CD4-positive, alpha-beta memory T cell (primary cell): ENCODE measurements around the gene SDCCAG8. TPM values are rescaled to one million over a fixed set of nuclear protein-coding genes. Genes with fewer than 3 reads are reported as not detected.

Experiments
- CTCF ChIA-PET: fragments of 350-600 bp; sonication (Branson Sonifier 250); formaldehyde crosslinking; loops from one replicate; lab custom pipeline; 2021; ENCODE audit warnings: inconsistent platforms; ENCODE audit not compliant: partially characterized antibody; lab: Charles Lee
- POLR2A ChIA-PET: fragments of 350-600 bp; sonication (Branson Sonifier 250); formaldehyde crosslinking; loops from one replicate; lab custom pipeline; 2021; ENCODE audit not compliant: partially characterized antibody; lab: Charles Lee
- DNase-seq, 5 donors: peaks; one replicate each; pipeline versions ENCODE4 v3.0.0 to v3.0.0-alpha.2; 2020 to 2022; ENCODE audit warnings: mixed read lengths in 1 of 5
- H3K27ac ChIP-seq: one replicate; pipeline ENCODE4 v1.7.0; 2013; ENCODE audit warnings: low read depth, low read length
- H3K27me3 ChIP-seq: 2 replicates; pipeline ENCODE4 v1.7.0; 2013; ENCODE audit warnings: mild to moderate bottlenecking, low read length, moderate library complexity; ENCODE audit not compliant: insufficient read depth
- H3K36me3 ChIP-seq: 2 replicates; pipeline ENCODE4 v1.7.0; 2013; ENCODE audit warnings: mild to moderate bottlenecking, low read length, moderate library complexity; ENCODE audit not compliant: insufficient read depth
- H3K4me1 ChIP-seq: 2 replicates; pipeline ENCODE4 v1.7.0; 2013; ENCODE audit warnings: mild to moderate bottlenecking, low read length, moderate library complexity; ENCODE audit not compliant: insufficient read depth
- H3K4me3 ChIP-seq, 2 donors: one replicate each; pipeline ENCODE4 v1.7.0; 2013; ENCODE audit warnings: low read length in 2 of 2, mild to moderate bottlenecking in 1 of 2
- H3K9me3 ChIP-seq, 2 donors: one replicate each; pipeline ENCODE4 v1.7.0; 2013; ENCODE audit warnings: low read length in 2 of 2, control low read depth in 1 of 2; ENCODE audit not compliant: control insufficient read depth in 1 of 2
- H3K27ac Mint-ChIP-seq, 7 donors: one replicate each; pipeline ENCODE4 v1.8.0; 2020 to 2021; ENCODE audit warnings: mixed read lengths in 7 of 7, mild to moderate bottlenecking in 6 of 7, inconsistent platforms in 3 of 7, moderate library complexity in 3 of 7
- H3K27me3 Mint-ChIP-seq, 2 donors: one replicate each; pipeline ENCODE4 v1.8.0; 2020 to 2021; ENCODE audit warnings: mixed read lengths in 2 of 2
- H3K36me3 Mint-ChIP-seq, 2 donors: one replicate each; pipeline ENCODE4 v1.8.0; 2020 to 2021; ENCODE audit warnings: mixed read lengths in 2 of 2, inconsistent platforms in 1 of 2, mild to moderate bottlenecking in 1 of 2
- H3K4me1 Mint-ChIP-seq, 4 donors: one replicate each; pipeline ENCODE4 v1.8.0; 2020 to 2021; ENCODE audit warnings: mixed read lengths in 4 of 4, mild to moderate bottlenecking in 1 of 4
- H3K4me3 Mint-ChIP-seq, 8 donors: one replicate each; pipeline ENCODE4 v1.8.0; 2020 to 2021; ENCODE audit warnings: mixed read lengths in 8 of 8, mild to moderate bottlenecking in 7 of 8, moderate library complexity in 6 of 8, inconsistent platforms in 3 of 8
- H3K9me3 Mint-ChIP-seq, 8 donors: one replicate each; pipeline ENCODE4 v1.8.0; 2020 to 2021; ENCODE audit warnings: mixed read lengths in 8 of 8, mild to moderate bottlenecking in 5 of 8, inconsistent platforms in 3 of 8, moderate library complexity in 1 of 8
- intact Hi-C: fragments of 100-400 bp; cut with micrococcal nuclease; formaldehyde crosslinking; loops from one replicate; pipeline ENCODE4 v1.15.1; 2023
- polyA plus RNA-seq, 2 donors: library from polyadenylated mRNA; unstranded; fragments of 300-500 nt; fragmentation: Illumina TruSeq; gene quantifications; one replicate each; pipeline ENCODE4 v1.2.3, GENCODE V29; 2021
- total RNA-seq, 2 experiments: library from RNA; stranded (reverse); gene quantifications; one replicate each; pipeline ENCODE4 v1.2.3, GENCODE V29; 2021

Gene SDCCAG8
- total and polyA plus RNA-seq, 4 experiments from 2014 or later = 19.0 to 35.7 (median 27.7) TPM

DNA sequence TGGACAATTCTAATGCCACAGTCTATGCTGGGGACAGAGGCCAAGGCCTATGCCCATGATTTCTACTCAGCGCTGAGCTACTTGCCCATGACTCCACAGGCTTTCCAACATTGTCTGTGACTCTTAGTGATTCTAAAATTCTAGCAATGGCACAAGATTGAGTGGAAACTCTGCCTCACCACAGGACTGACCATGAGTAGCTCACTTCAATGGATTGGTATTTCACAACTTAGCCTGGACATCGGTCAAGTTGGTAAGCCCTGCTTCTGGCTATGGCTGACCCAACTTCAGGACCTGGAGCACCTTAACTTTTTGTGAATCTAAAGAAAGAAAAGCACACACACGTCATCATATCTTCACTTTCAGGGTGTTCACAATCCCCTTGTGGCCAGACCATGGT is 255.1 kb downstream of the SDCCAG8 start:
- Mint-ChIP-seq H3K36me3 (peaks cover 35 to 51% of the 10 kb centered on the region in 2 donors), H3K27me3 (no peaks in the 10 kb centered on the region), H3K4me1 (peaks cover 5 to 24% (median 15%) of the 10 kb centered on the region in 4 donors), H3K27ac (peak overlapping the region in 3 of 7 donors; percentile 4 to 80 (median 32)), H3K9me3 (no peaks in the 10 kb centered on the region), H3K4me3 (no peak overlapping the region)
- H3K27ac ChIP-seq = no peak overlapping the region
- CTCF ChIA-PET = no interaction called here
- no peak overlapping the region for H3K4me3 ChIP-seq
- H3K4me1 ChIP-seq = no peaks in the 10 kb centered on the region
- DNase-seq = no peak
- POLR2A ChIA-PET = no interaction called here
- intact Hi-C loops = no loop called here
- no peaks in the 10 kb centered on the region for H3K9me3 ChIP-seq
- H3K27me3 ChIP-seq = no peaks in the 10 kb centered on the region
- peaks cover 11% of the 10 kb centered on the region for H3K36me3 ChIP-seq

DNA sequence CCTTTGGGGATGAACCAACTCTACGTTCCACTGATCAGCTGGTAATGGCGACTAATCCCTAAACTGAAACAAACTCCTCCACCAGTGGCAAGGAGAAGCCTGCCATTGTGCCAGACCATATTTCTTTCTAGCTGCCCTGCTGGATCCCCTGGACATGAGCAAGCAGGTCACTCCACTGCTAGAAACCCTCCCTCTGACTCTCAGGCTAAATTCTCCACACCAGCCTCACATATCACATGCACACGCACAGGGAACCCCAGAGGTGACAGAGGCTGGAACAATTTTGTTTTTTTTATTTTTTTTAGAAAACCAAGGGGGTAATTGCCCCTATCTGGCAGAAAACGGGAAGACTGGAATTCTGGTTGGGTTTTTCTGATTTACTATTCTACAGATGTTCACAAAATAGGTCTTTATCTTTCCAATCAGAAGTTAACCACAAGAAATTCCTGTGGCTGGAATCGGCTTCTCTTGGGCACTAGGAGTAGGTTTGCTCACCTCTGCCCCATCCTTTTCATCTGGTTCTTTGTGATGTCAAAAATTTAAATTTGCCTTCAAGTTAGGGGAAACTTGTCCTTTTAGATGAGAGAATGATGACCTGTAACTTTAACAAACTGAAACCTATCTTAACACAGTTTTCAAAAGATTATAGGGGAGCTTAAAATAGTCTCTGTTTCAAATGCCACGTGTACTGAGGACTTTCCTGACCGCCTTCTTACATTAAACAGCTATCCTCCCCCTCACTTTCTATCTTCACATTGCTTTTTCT is 258.1 kb downstream of the SDCCAG8 start:
- H3K27ac ChIP-seq = no peak overlapping the region
- intact Hi-C loops = no loop called here
- H3K36me3 ChIP-seq = peaks cover 7% of the 10 kb centered on the region
- Mint-ChIP-seq H3K27me3 (no peaks in the 10 kb centered on the region), H3K4me3 (no peak overlapping the region), H3K9me3 (no peaks in the 10 kb centered on the region), H3K4me1 (peaks cover 0 to 27% (median 12%) of the 10 kb centered on the region in 4 donors), H3K36me3 (peaks cover 44 to 50% of the 10 kb centered on the region in 2 donors), H3K27ac (peak overlapping the region in 5 of 7 donors; percentile 27 to 65 (median 30))
- no peaks in the 10 kb centered on the region for H3K4me1 ChIP-seq
- H3K4me3 ChIP-seq = no peak overlapping the region
- no peaks in the 10 kb centered on the region for H3K9me3 ChIP-seq
- DNase-seq = no peak
- no peaks in the 10 kb centered on the region for H3K27me3 ChIP-seq
- ChIA-PET POLR2A (no interaction called here), CTCF (no interaction called here)

DNA sequence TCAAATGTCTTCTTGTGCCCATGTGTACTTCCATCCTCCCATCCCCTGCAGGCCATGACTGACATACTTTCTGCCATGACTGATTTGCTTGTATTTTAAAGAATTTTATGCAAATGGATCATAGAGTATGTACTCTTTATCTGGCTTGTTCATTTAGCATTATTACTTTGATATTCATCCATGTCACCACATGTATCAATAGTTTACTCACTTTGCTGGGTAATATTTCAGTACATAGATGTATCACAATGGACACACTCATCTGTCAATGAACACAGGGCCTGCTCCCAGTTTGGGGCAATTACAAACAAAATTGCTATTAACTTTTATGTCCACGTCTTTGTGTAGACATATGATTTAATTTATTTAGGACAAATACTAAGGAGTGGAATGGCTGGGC is 259.1 kb downstream of the SDCCAG8 start:
- Mint-ChIP-seq H3K9me3 (no peaks in the 10 kb centered on the region), H3K4me1 (peaks cover 0 to 24% (median 12%) of the 10 kb centered on the region in 4 donors), H3K4me3 (no peak overlapping the region), H3K36me3 (peaks cover 37 to 57% of the 10 kb centered on the region in 2 donors), H3K27me3 (no peaks in the 10 kb centered on the region), H3K27ac (peak overlapping the region in 2 of 7 donors; percentile 1 to 5)
- no peak for DNase-seq
- Histone ChIP-seq H3K27ac (no peak overlapping the region), H3K36me3 (peaks cover 7% of the 10 kb centered on the region), H3K9me3 (no peaks in the 10 kb centered on the region), H3K27me3 (no peaks in the 10 kb centered on the region), H3K4me3 (no peak overlapping the region), H3K4me1 (no peaks in the 10 kb centered on the region)
- ChIA-PET POLR2A (no interaction called here), CTCF (no interaction called here)
- intact Hi-C loops = no loop called here

DNA sequence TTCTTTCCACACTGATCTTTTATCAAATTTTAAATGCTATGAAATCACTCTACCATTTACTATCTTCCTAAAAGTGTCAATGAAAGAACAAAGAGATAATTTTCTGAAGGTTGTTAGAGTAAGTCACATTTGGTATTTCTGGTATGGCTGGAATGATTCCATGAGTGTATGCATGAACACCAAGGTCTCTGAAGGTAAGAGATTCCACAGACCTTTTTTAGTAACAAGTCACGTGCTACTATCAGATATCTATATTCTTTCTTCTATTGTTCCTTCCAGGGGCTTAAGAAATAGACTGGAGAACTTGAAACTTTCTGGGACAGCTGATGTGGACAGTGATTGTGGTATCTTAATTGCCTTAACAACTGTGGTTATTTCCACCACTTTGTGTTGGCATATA is 265.0 kb downstream of the SDCCAG8 start:
- Mint-ChIP-seq H3K4me1 (peaks cover 0 to 16% (median 13%) of the 10 kb centered on the region in 4 donors), H3K27ac (no peak overlapping the region), H3K4me3 (no peak overlapping the region), H3K36me3 (peaks cover 26 to 67% of the 10 kb centered on the region in 2 donors), H3K9me3 (peaks cover 0 to 5% (median 0%) of the 10 kb centered on the region in 8 donors), H3K27me3 (no peaks in the 10 kb centered on the region)
- H3K4me3 ChIP-seq = no peak overlapping the region
- ChIA-PET POLR2A (no interaction called here), CTCF (no interaction called here)
- no peaks in the 10 kb centered on the region for H3K9me3 ChIP-seq
- DNase-seq = no peak
- intact Hi-C loops = no loop called here
- no peak overlapping the region for H3K27ac ChIP-seq
- no peaks in the 10 kb centered on the region for H3K27me3 ChIP-seq
- no peaks in the 10 kb centered on the region for H3K36me3 ChIP-seq
- no peaks in the 10 kb centered on the region for H3K4me1 ChIP-seq

DNA sequence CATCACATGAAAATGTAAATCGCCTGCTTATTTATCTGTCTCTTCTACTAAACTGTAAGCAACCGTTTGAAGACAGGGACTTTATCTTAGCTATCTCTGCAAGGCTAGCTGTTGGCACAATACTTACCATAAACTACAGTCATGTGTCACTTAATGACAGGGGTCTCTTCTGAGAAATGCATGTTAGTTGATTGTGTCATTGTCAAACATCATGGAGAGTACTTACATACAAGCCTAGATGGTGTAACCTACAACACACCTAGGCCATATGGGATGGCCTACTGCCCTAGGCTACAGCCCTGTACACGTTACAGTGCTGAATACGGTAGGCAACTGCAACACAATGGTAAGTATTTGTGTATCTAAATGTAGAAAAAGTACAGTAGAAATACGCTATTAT is 267.9 kb downstream of the SDCCAG8 start:
- CTCF ChIA-PET = no interaction called here
- no peak overlapping the region for H3K4me3 Mint-ChIP-seq
- peaks cover 26 to 57% of the 10 kb centered on the region in 2 donors for H3K36me3 Mint-ChIP-seq

DNA sequence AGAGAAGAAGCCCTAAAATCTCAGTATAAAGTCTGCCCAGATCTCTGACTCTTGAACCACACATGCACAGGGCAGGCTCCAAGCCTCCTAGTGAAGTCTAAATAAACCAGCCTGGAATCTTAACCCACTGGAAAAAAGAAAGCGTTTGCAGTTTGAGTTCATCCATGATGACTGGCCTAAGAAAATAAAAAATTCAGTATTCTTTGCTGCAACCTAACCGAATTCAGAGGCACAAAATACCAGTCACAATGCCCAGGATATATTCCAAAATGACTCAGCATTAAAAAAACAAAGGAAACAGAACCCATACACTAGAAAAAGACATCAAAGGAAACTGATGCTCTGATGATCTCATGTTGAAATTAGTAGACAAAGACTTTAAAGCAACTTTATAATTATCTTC is 269.2 kb downstream of the SDCCAG8 start:
- peaks cover 32 to 60% of the 10 kb centered on the region in 2 donors for H3K36me3 Mint-ChIP-seq
- H3K27me3 Mint-ChIP-seq = no peaks in the 10 kb centered on the region
- peaks cover 0 to 5% (median 0%) of the 10 kb centered on the region in 8 donors for H3K9me3 Mint-ChIP-seq
- H3K27ac ChIP-seq = no peak overlapping the region
- ChIA-PET POLR2A (no interaction called here), CTCF (no interaction called here)
- no peaks in the 10 kb centered on the region for H3K27me3 ChIP-seq
- no peak overlapping the region for H3K4me3 ChIP-seq
- no peaks in the 10 kb centered on the region for H3K4me1 ChIP-seq
- peak overlapping the region in 2 of 7 donors; percentile 14 for H3K27ac Mint-ChIP-seq
- DNase-seq = no peak
- intact Hi-C loops = no loop called here
- H3K9me3 ChIP-seq = no peaks in the 10 kb centered on the region
- no peak overlapping the region for H3K4me3 Mint-ChIP-seq
- H3K4me1 Mint-ChIP-seq = peaks cover 0 to 22% (median 6%) of the 10 kb centered on the region in 4 donors
- H3K36me3 ChIP-seq = no peaks in the 10 kb centered on the region

More for the DNA sequence above, 267.9 kb downstream of the SDCCAG8 start:
- Histone ChIP-seq H3K27me3 (no peaks in the 10 kb centered on the region), H3K4me1 (no peaks in the 10 kb centered on the region), H3K36me3 (no peaks in the 10 kb centered on the region), H3K9me3 (no peaks in the 10 kb centered on the region), H3K4me3 (no peak overlapping the region), H3K27ac (no peak overlapping the region)
- Mint-ChIP-seq H3K4me1 (peaks cover 0 to 22% (median 7%) of the 10 kb centered on the region in 4 donors), H3K27ac (peak overlapping the region in 1 of 7 donors; percentile 56), H3K27me3 (no peaks in the 10 kb centered on the region), H3K9me3 (peaks cover 0 to 7% (median 0%) of the 10 kb centered on the region in 8 donors)
- intact Hi-C loops = no loop called here
- DNase-seq = no peak
- POLR2A ChIA-PET = no interaction called here

DNA sequence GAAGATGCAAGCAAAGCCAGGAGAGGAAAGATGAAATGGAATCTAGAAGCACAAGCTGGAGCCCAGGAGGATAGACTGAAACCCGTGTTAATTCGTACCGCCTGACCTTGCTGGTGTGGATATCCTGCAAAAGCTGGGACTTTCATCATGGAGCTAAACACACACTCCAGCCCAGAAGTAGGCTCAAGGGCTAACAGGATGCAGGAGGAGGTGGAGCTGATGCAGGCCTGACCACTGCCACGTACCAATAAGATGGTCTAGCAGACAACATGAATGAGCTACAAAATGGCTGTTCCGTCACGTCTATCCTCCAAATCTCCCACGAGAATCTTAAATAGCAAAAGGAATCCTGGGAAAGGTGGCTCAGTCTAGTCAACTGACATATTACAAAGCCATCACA is 270.3 kb downstream of the SDCCAG8 start:
- Histone ChIP-seq H3K9me3 (no peaks in the 10 kb centered on the region), H3K4me3 (no peak overlapping the region), H3K4me1 (no peaks in the 10 kb centered on the region), H3K27ac (no peak overlapping the region), H3K36me3 (no peaks in the 10 kb centered on the region), H3K27me3 (no peaks in the 10 kb centered on the region)
- CTCF ChIA-PET = no interaction called here
- peaks cover 0 to 22% (median 8%) of the 10 kb centered on the region in 4 donors for H3K4me1 Mint-ChIP-seq
- H3K36me3 Mint-ChIP-seq = peaks cover 34 to 58% of the 10 kb centered on the region in 2 donors
- POLR2A ChIA-PET = no interaction called here
- H3K27me3 Mint-ChIP-seq = no peaks in the 10 kb centered on the region
- peak overlapping the region in 1 of 7 donors; percentile 55 for H3K27ac Mint-ChIP-seq
- no peak overlapping the region for H3K4me3 Mint-ChIP-seq
- intact Hi-C loops = no loop called here
- no peak for DNase-seq
- peaks cover 0 to 5% (median 0%) of the 10 kb centered on the region in 8 donors for H3K9me3 Mint-ChIP-seq
